HepG2 (cell line): ENCODE measurements around the gene SH3GL1.

Experiments used
- DNMT3B ChIP-seq: conservative IDR thresholded peaks from 2 replicates; pipeline ENCODE4 v1.6.1; 2016; ENCODE audit warnings: missing biosample characterization, control low read depth
- ETV6 ChIP-seq: sonication (generic); formaldehyde crosslinking; conservative IDR thresholded peaks from 2 replicates; pipeline ENCODE4 v1.4.0; 2020; ENCODE audit warnings: missing genetic modification reagents
- GTF2F1 ChIP-seq: fragments of 150-350 bp; IDR thresholded peaks from 2 replicates; pipeline ENCODE4 v1.6.1; 2014; ENCODE audit warnings: low read length
- KDM5A ChIP-seq: fragments of 200-600 bp; sonication (generic); IDR thresholded peaks from 2 replicates; pipeline ENCODE4 v1.7.0; 2018; ENCODE audit warnings: antibody characterized with exemption, mild to moderate bottlenecking, low read length, borderline replicate concordance
- SP2 ChIP-seq: sonication (generic); formaldehyde crosslinking; IDR thresholded peaks from 2 replicates; pipeline ENCODE4 v1.5.1; 2020; ENCODE audit warnings: mild to moderate bottlenecking, missing genetic modification reagents
- ZKSCAN8 ChIP-seq: IDR thresholded peaks from 2 replicates; pipeline ENCODE4 v1.6.1; 2016; ENCODE audit warnings: borderline replicate concordance, missing genetic modification reagents, missing compliant biosample characterization
- TF ChIP-seq, protein P1 (sequence below): sonication (generic); formaldehyde crosslinking; IDR thresholded peaks from 2 replicates; pipeline ENCODE4 v1.4.0; 2020; ENCODE audit warnings: missing genetic modification reagents, borderline replicate concordance

DNA sequence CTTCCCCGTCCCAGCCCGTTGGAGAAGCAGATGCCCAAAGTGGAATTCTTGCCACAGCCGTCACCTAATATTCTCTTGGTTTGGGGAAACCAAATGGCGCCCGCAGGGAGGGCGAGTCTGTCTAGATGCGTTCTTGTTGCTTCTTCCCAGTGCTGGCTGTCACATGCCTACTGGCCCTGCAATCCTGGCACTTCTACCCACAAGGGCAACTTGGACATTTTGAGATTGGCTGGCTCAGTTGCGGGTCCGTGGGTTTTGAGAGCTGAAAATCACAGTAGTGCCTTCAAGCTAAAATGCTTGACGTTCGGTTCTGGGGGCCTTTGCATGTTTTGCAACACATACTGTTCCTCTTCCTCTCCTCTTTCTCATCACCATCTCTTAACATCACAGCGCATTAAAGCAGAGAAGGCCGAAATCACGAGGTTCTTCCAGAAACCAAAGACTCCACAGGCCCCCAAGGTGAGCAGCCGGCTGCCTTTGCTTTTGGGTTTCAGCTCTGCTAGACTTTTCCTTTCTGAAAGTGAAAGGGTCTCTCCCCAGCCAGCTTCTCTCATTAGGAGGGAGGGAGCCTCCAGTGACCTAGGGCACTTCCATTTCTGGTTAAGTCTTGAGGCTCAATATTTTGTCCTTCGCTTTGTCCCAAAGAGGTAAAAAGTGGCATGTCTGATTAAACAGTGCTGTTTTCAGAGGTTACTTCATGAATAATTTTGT, 23.2 kb upstream of the SH3GL1 start:
- no peak for TF ChIP-seq GTF2F1
- no peak for TF ChIP-seq DNMT3B
- no peak for TF ChIP-seq ZKSCAN8 (CRISPR knock-in tag)
- TF ChIP-seq, protein P1, sequence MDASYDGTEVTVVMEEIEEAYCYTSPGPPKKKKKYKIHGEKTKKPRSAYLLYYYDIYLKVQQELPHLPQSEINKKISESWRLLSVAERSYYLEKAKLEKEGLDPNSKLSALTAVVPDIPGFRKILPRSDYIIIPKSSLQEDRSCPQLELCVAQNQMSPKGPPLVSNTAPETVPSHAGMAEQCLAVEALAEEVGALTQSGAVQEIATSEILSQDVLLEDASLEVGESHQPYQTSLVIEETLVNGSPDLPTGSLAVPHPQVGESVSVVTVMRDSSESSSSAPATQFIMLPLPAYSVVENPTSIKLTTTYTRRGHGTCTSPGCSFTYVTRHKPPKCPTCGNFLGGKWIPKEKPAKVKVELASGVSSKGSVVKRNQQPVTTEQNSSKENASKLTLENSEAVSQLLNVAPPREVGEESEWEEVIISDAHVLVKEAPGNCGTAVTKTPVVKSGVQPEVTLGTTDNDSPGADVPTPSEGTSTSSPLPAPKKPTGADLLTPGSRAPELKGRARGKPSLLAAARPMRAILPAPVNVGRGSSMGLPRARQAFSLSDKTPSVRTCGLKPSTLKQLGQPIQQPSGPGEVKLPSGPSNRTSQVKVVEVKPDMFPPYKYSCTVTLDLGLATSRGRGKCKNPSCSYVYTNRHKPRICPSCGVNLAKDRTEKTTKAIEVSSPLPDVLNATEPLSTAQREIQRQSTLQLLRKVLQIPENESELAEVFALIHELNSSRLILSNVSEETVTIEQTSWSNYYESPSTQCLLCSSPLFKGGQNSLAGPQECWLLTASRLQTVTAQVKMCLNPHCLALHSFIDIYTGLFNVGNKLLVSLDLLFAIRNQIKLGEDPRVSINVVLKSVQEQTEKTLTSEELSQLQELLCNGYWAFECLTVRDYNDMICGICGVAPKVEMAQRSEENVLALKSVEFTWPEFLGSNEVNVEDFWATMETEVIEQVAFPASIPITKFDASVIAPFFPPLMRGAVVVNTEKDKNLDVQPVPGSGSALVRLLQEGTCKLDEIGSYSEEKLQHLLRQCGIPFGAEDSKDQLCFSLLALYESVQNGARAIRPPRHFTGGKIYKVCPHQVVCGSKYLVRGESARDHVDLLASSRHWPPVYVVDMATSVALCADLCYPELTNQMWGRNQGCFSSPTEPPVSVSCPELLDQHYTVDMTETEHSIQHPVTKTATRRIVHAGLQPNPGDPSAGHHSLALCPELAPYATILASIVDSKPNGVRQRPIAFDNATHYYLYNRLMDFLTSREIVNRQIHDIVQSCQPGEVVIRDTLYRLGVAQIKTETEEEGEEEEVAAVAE, result no peak
- TF ChIP-seq ETV6 (CRISPR knock-in tag), result no peak
- TF ChIP-seq KDM5A, result no peak
- TF ChIP-seq SP2 (CRISPR knock-in tag), result no peak
